ENCODE measurements around the gene PDE6H. TPM values are rescaled to one million over a fixed set of nuclear protein-coding genes. Genes with fewer than 3 reads are reported as not detected.
A peak's percentile ranks its signal among the peaks of the same experiment; 100 is the strongest.

PDE6H gene
- total and polyA plus RNA-seq, 7 donors: not detected

DNA sequence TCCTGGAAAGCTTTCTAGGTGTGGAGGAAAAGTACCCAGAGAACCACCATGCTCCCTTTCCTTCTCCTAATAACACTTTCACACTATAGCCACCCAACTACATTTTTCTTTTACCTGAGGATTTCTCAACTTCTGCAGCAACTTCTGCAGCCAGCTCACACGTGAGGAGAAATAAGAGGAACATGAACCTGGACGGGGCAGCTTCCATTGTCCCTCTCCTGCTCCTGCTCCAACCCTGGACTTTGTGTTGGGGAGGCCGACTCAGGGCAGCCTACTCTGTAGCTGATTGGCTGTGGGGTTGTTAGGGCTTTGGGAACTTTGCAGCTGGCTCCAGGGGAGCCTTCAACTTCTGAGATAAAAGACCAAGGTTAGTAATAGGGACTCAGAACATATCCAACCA lies 34.5 kb upstream of the PDE6H start, which contains the start of gene ERP27:
ERP27 (minus strand) TSS at position 237 of the 400 bp plus-strand sequence; CDS start at position 208, 29 bp downstream.
- intact Hi-C loops (cut with DNase I): no loop called here
- no peak for DNase-seq
- Histone ChIP-seq H3K27me3 (no peaks in the 10 kb centered on the region), H3K27ac (no peak within 1 kb of the TSS), H3K36me3 (no peaks in the 10 kb centered on the region), H3K9me3 (no peaks in the 10 kb centered on the region), H3K4me3 (no peak within 1 kb of the TSS), H3K4me1 (peaks cover 0 to 15% (median 3%) of the 10 kb centered on the region in 4 donors)
- 56 to 83% methylated on average over 3 of the region's 3 CpGs for WGBS, 2 donors
- TF ChIP-seq, protein P1, sequence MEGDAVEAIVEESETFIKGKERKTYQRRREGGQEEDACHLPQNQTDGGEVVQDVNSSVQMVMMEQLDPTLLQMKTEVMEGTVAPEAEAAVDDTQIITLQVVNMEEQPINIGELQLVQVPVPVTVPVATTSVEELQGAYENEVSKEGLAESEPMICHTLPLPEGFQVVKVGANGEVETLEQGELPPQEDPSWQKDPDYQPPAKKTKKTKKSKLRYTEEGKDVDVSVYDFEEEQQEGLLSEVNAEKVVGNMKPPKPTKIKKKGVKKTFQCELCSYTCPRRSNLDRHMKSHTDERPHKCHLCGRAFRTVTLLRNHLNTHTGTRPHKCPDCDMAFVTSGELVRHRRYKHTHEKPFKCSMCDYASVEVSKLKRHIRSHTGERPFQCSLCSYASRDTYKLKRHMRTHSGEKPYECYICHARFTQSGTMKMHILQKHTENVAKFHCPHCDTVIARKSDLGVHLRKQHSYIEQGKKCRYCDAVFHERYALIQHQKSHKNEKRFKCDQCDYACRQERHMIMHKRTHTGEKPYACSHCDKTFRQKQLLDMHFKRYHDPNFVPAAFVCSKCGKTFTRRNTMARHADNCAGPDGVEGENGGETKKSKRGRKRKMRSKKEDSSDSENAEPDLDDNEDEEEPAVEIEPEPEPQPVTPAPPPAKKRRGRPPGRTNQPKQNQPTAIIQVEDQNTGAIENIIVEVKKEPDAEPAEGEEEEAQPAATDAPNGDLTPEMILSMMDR (IDR thresholded peaks at IDR 0.05): no peak
- no peak for TF ChIP-seq POLR2A (IDR thresholded peaks at IDR 0.05)
- TF ChIP-seq EP300 (IDR thresholded peaks at IDR 0.05): no peak
- no peak for TF ChIP-seq POLR2AphosphoS5 (IDR thresholded peaks at IDR 0.05)

DNA sequence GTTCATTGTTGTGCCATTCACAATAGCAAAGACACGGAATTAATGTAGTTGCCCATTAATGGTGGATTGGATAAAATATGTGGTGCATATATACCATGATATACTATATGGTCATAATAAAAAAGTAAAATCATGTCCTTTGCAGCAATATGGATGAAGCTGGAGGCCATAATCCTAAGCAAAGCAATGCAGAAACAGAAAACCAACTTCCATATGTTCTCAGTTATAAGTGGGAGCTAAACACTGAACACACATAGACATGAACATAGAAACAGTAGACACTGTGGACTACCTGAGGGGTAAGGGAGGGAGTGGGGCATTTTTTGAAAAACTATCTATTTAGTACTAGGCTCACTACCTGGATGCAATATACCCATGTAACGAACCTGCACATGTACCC lies 31.5 kb upstream of the PDE6H start:
- 95% methylated on average over 2 of the region's 2 CpGs for WGBS, 2 donors
- intact Hi-C loops (cut with DNase I): no loop called here

DNA sequence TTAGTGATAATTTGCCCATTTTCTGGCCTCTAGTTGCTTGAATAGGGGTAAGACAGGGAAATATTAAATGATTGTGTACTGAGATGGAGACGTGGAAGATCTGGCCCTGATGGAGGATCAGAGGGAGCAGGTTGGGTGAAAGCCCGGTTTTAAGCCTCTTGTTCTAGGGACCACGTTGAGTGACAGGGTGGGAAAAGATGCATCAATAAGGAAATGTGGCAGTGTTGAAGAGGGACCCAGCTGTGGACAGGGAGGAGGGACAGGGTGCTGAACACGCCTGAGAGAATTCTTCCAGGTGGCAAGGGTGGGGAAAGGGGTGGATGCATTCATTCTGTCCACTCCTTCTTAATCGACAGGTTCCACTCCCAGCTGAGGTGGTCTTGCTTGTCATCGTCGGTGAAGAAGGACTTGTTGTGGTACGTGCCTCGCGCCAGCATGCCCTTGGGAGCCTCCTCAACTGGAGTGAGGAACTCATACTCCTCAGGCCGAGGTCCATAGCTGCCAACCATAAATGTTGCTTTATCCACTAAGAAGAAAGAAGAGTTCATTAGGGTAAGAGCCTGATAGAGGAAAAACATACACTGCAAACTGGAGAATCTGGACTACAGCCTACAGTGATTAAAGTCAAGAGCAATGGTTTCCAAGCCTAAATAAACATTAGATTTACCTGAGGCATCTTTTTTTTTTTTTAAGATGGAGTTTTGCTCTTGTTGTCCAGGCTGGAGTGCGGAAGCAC lies 30.5 kb upstream of the PDE6H start:
- no peaks in the 10 kb centered on the region for H3K9me3 ChIP-seq
- peaks cover 0 to 24% (median 3%) of the 10 kb centered on the region in 4 donors for H3K4me1 ChIP-seq
- 85 to 88% methylated on average over 12 of the region's 12 CpGs for WGBS, 2 donors
- intact Hi-C loops (cut with DNase I): no loop called here
- no peak for TF ChIP-seq EP300 (IDR thresholded peaks at IDR 0.05)
- TF ChIP-seq POLR2A (IDR thresholded peaks at IDR 0.05): no peak
- no peak for TF ChIP-seq POLR2AphosphoS5 (IDR thresholded peaks at IDR 0.05)
- H3K27me3 ChIP-seq: no peaks in the 10 kb centered on the region
- H3K27ac ChIP-seq: no peak overlapping the region
- no peaks in the 10 kb centered on the region for H3K36me3 ChIP-seq
- H3K4me3 ChIP-seq: no peak overlapping the region
- DNase-seq: no peak

More for the DNA sequence above, 31.5 kb upstream of the PDE6H start:
- no peak for DNase-seq
- Histone ChIP-seq H3K4me1 (peaks cover 0 to 21% (median 3%) of the 10 kb centered on the region in 4 donors), H3K4me3 (no peak overlapping the region), H3K27ac (no peak overlapping the region), H3K36me3 (no peaks in the 10 kb centered on the region), H3K9me3 (no peaks in the 10 kb centered on the region), H3K27me3 (no peaks in the 10 kb centered on the region)
- TF ChIP-seq EP300 (IDR thresholded peaks at IDR 0.05) (no peak), POLR2A (IDR thresholded peaks at IDR 0.05) (no peak), POLR2AphosphoS5 (IDR thresholded peaks at IDR 0.05) (no peak)
- TF ChIP-seq, protein P1 (IDR thresholded peaks at IDR 0.05): no peak

DNA sequence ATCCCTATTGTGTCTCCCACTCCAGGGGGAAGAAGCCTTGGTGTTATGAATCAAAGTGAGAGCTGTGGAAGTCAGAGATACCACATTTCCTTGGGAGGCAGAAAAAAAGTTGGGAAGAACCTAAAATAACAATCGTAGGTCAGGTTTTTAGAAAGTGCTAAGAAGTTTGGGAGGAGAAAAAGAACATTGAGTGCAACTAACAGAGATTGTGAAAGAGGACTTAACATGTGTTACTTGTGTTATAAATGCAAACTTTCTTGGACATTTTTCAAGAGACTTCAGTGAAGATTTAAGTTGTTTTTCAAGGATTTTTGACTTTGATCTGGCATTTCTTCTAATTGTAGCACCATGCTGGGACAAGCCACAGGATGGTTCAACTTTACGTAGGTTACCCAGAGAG lies 26.7 kb upstream of the PDE6H start:
- no peak for DNase-seq
- 91 to 93% methylated on average over 2 of the region's 2 CpGs for WGBS, 2 donors
- Histone ChIP-seq H3K36me3 (no peaks in the 10 kb centered on the region), H3K27ac (peak overlapping the region in 2 of 4 donors; percentile 9 to 72), H3K27me3 (no peaks in the 10 kb centered on the region), H3K4me3 (no peak overlapping the region), H3K4me1 (peaks cover 0 to 53% (median 21%) of the 10 kb centered on the region in 4 donors), H3K9me3 (no peaks in the 10 kb centered on the region)
- intact Hi-C loops (cut with DNase I): loop anchor here (5.0 kb wide), 2 partner anchors 51 to 59 kb away; partner anchors contain the start of gene MGP
- TF ChIP-seq, protein P1 (IDR thresholded peaks at IDR 0.05): no peak
- TF ChIP-seq POLR2AphosphoS5 (IDR thresholded peaks at IDR 0.05) (no peak), POLR2A (IDR thresholded peaks at IDR 0.05) (no peak), EP300 (IDR thresholded peaks at IDR 0.05) (no peak)

DNA sequence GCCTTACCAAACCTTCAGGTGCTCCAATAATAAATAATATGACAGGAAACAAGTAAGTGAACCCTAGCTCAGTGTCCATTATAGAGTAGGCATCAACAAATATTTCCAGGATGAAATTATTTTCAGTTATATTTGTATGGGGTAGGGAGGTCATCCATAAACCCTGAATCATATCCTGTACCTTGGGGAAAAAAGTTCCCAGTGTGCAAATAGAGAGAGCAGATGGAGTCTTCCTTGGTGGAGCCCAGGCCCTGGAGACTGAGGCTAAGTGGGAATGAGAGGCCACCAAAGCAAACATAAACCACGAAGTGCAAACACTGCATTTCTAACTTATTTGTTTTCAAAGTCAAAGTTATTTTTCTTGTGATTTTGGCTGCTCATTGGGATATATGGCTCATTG lies 26.0 kb upstream of the PDE6H start:
- Histone ChIP-seq H3K27me3 (no peaks in the 10 kb centered on the region), H3K4me3 (no peak overlapping the region), H3K36me3 (no peaks in the 10 kb centered on the region), H3K27ac (peak overlapping the region in 1 of 4 donors; percentile 72), H3K9me3 (no peaks in the 10 kb centered on the region), H3K4me1 (peaks cover 0 to 56% (median 25%) of the 10 kb centered on the region in 4 donors)
- intact Hi-C loops (cut with DNase I): loop anchor here (5.0 kb wide), 2 partner anchors 50 to 60 kb away; partner anchors contain the start of gene MGP
- TF ChIP-seq, protein P1 (IDR thresholded peaks at IDR 0.05): no peak
- TF ChIP-seq POLR2AphosphoS5 (IDR thresholded peaks at IDR 0.05) (no peak), POLR2A (IDR thresholded peaks at IDR 0.05) (no peak), EP300 (IDR thresholded peaks at IDR 0.05) (no peak)
- WGBS, 2 donors: 49 to 71% methylated on average over 1 of the region's 1 CpG
- DNase-seq: no peak

Data from sigmoid colon (tissue), 7 donors.